GM12873 (cell line): ENCODE results near the gene CROCC2.

Experiments used
- TF ChIP-seq, protein P1 (sequence below): IDR thresholded peaks from 2 replicates; pipeline ENCODE4 v1.5.1; 2012; ENCODE audit warnings: low read depth, mild to moderate bottlenecking, moderate library complexity, low read length, control low read depth; ENCODE audit not compliant: insufficient read depth; ENCODE audit errors: missing control alignments

CROCC2 gene

DNA sequence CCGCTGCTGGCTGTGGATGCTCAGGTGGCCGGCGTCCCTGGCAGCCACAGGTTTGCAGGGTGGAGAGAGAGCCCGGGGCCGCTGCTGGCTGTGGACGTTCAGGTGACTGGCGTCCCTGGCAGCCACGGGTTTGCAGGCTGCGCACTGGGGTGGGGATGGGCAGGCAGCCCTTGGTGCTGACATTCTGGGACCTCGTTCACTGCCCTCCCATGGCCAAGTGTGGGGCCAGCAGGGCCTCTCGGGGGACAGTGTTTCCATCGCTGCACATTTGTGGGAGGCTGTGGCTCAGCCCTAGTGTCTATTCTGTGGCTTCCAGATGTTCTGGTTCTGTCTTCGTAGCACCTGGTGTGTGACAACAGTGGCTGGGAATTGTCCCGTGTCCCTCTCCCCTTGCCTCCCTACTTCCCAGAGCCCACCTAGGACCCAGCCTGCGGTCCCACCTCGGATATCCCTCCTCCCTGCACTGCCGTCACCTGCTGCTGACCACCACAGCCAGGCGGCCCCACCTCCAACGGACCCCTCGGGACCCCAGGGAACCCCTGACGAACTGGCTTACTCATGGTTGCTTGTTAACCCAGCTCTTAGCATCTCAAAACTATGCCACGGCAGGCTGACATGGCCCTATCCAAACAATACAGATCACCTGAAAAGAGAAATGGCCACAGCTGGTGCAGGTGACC is 915 bp downstream of the CROCC2 start:
- TF ChIP-seq, protein P1, sequence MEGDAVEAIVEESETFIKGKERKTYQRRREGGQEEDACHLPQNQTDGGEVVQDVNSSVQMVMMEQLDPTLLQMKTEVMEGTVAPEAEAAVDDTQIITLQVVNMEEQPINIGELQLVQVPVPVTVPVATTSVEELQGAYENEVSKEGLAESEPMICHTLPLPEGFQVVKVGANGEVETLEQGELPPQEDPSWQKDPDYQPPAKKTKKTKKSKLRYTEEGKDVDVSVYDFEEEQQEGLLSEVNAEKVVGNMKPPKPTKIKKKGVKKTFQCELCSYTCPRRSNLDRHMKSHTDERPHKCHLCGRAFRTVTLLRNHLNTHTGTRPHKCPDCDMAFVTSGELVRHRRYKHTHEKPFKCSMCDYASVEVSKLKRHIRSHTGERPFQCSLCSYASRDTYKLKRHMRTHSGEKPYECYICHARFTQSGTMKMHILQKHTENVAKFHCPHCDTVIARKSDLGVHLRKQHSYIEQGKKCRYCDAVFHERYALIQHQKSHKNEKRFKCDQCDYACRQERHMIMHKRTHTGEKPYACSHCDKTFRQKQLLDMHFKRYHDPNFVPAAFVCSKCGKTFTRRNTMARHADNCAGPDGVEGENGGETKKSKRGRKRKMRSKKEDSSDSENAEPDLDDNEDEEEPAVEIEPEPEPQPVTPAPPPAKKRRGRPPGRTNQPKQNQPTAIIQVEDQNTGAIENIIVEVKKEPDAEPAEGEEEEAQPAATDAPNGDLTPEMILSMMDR: no peak

DNA sequence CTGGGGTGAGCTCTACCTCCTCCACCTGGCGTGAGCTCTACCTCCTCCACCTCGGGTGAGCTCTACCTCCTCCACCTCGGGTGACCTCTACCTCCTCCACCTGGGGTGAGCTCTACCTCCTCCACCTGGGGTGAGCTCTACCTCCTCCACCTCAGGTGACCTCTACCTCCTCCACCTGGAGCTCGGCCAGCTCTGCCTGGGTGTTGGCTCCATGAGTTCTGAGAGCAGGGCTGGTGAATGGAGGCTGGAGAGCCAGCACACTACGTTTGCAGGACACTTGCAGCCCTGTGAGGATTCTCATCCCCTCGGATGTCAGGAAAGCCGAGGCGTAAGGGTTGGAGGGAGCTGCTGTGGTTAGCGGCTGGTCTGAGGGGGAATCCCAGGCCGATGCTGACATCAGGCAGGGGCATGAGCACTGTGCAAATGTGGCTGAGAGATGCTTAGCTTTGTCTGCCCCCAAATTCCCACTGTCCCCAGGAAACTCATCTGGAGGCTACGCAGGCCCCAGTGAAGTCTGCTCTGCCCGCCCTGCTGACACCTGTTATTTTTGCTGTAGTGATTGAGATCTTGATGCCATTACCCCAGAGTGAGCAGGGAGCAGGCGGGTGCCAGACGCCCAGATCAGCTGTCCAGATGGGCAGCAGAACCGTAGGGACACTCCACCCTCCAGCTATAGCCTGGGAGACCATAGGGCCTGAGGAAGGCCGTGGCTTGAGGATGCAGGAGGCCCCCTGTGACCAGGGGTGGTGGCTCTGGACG is 3.3 kb downstream of the CROCC2 start:
- TF ChIP-seq, protein P1: no peak

DNA sequence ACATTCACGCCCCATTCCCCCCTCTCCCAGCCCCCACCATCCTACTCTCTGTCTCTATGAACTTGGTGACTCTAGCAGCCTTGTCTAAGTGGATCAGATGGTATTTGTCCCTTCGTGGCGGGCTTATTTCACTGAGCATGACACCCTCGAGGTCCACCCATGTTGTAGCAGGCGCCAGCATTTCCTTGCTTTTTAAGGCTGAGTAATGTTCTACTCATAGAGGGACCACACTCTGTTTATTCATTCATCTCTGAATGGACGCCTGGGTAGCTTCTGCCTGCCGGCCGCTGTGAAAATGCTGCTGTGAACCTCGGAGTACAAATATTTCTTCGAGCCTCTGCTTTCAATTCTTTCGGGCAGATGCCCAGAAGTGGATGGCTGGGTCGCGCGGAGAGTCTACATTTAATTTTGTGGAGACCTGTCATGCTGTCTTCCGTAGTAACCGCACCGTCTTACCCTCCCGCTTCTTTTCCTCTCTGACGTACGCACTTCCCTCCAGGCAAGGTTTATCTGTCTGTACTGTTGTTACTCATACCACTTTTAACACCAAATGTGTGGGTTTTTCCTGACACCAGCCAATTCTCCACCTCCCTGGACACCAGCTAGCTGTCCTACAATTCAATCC is 5.6 kb downstream of the CROCC2 start:
- TF ChIP-seq, protein P1: no peak

DNA sequence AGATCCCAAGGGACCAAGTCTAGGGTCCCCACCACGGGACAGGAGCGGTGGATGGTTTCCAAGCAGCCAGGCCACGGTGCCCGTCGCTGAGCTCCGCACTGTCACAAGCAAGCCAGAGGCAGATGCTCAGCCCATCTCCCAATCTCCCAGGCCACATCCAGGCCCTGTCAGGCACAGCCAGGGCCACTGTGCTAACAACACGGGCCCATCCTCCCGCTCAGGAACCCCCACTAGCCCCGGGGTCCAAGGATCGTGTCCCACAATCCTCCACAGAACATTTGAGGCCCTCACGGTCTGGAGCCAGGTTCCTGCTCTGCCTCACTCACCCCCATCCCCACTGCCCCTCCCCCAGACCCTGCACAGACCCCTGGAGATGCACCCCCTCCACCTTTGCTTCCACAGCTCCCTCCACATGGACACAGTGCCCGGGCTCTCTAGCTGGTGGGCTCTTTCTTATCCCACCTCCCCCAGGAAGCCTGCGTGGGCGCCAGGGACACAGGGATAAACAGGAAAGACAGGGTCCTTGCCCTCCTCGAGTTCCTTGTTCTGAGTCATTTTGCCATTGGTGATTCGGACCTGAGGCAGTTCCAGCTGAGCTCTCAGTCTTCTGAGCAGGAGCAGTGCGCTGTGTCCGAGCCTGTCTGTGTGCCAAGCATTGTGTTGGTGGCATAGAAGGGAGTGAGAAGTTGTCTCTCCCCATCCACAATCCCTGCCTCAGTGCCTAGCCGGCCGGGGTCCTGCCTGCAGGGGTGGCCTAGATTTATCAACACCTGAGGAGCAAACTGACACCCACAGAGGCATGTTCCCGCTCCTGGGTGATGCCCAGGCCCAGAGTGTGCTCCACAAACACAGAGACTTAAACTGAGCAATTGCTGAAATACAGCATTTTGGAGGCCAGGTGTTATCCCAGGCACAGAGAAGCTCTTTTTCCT is 7.0 kb downstream of the CROCC2 start:
- TF ChIP-seq, protein P1: no peak

DNA sequence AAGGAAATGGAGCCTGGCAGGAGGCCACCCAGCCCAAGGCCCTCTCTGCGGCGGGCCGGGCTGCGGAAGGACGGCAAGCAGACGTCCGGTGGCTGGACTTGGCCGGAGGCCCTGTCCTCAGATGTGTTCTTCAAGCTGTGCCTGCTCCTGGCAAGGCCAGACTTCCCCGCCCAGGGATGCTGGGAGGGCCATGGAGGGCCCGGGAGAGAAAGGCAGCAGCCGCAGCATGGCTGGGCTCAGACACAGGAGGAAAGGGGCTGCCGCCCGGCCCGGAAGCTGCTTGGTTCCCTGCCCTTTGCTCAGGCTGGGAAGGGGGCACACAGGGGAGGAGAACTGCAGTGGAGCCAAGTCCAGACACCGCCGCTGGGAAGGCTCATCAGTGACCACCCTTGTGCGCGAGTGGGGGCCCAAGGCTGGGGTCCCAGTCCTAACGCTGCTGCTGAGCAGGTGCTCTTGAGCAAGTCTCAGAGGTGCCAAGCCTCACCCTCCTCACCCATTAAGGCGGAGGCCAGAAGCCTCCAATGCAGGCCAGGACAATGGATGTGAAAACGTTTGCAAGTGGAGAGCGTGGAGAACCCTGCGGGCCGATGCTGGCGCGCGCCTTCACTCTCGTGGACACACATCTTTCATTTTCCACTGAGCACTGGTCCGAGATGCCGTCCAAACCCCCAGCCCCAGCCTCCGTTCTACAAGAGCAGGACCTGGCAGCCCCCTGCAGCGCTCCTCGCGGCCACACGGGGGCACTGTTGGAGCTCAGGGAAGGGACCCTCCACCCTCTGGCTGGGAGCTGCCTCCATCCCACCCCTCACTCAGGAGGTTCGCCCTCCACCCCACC is 7.9 kb downstream of the CROCC2 start:
- TF ChIP-seq, protein P1: peak; percentile 93

DNA sequence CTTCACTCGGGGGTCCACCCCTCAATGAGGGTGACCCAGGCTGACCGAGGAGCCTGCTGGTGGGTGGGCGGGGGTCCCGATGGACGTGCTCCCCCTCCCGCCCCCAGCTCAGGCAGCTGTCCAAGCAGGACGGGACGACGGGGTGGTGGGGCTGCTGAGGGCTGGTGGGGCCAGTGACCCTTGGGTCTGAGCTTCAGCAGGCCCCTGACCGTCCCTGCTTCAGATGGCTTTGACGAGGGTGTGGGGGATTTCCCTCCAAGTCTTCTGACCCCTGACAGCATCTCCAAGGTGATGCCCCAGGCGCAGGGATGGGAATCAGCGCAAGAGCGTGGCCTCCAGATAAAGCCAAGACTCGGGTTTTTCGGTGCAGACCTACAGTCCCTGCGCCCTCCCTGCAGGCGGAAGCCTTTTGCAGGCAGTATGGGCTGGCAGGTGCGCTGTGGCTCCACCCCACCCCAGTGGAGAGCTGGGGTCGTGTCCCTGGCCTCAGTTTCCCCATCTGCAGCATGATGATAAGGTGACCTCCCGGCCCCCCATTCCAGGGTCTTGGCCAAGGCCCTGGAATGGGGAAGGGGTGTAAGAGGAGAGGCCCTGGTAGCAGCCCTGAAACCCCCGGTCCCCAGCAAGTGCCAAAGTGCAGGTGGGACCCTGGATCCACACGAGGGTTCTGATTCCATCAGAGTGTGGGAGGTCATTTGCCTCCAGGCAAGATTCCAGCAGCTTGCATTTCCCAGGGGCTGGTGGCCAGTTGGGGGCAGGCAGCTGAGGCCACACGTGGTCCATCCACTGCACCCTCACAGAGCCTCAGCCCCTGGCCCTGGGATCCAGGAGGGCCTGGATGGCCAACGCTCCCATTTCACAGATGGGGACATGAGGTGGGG is 8.7 kb downstream of the CROCC2 start:
- TF ChIP-seq, protein P1: no peak
